ENCODE data around the gene PHIP.

DNA sequence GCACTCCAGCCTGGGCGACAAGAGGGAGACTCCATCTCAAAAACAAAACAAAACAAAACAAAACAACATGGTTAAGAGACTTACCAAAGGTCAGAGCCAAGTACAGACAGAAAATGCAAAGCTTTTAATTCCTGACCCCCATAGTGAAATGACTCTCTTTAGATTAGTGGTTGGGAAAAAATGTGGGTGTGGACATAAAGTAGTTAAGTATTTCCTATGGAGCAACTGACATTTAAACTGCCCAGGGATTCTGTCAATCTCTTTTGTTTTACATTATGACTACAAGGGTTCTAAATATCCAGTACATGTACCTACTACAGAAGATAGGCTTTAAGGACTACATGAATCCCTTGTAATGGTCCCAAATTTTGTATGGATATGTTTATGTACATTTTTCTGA lies 135.6 kb downstream of the PHIP start:
- TF ChIP-seq, protein P1, sequence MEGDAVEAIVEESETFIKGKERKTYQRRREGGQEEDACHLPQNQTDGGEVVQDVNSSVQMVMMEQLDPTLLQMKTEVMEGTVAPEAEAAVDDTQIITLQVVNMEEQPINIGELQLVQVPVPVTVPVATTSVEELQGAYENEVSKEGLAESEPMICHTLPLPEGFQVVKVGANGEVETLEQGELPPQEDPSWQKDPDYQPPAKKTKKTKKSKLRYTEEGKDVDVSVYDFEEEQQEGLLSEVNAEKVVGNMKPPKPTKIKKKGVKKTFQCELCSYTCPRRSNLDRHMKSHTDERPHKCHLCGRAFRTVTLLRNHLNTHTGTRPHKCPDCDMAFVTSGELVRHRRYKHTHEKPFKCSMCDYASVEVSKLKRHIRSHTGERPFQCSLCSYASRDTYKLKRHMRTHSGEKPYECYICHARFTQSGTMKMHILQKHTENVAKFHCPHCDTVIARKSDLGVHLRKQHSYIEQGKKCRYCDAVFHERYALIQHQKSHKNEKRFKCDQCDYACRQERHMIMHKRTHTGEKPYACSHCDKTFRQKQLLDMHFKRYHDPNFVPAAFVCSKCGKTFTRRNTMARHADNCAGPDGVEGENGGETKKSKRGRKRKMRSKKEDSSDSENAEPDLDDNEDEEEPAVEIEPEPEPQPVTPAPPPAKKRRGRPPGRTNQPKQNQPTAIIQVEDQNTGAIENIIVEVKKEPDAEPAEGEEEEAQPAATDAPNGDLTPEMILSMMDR (IDR thresholded peaks at IDR 0.05 in 2 of 3, conservative IDR thresholded peaks at IDR 0.05 in 1 of 3; ENCODE audit: borderline replicate concordance in 1 of 3, insufficient read depth in 1 of 3, low read depth in 2 of 3, low read length in 2 of 3), result no peak
- no peak for TF ChIP-seq ZNF274 (IDR thresholded peaks at IDR 0.05; ENCODE audit: low read depth, low read length)
- no peak for TF ChIP-seq POLR2A (IDR thresholded peaks at IDR 0.05; ENCODE audit: borderline replicate concordance, extremely low read depth, insufficient read depth, insufficient read length)
- no peak for TF ChIP-seq EZH2phosphoT487 (IDR thresholded peaks at IDR 0.05; ENCODE audit: borderline replicate concordance)
- TF ChIP-seq, protein P2, sequence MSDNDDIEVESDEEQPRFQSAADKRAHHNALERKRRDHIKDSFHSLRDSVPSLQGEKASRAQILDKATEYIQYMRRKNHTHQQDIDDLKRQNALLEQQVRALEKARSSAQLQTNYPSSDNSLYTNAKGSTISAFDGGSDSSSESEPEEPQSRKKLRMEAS (IDR thresholded peaks at IDR 0.05), result no peak
- no peak for TF ChIP-seq JUND (IDR thresholded peaks at IDR 0.05)
- TF ChIP-seq POLR2AphosphoS5 (IDR thresholded peaks at IDR 0.05; ENCODE audit: low read depth, low read length), result no peak
- TF ChIP-seq EZH2 (IDR thresholded peaks at IDR 0.05), result no peak
- TF ChIP-seq, protein P3, sequence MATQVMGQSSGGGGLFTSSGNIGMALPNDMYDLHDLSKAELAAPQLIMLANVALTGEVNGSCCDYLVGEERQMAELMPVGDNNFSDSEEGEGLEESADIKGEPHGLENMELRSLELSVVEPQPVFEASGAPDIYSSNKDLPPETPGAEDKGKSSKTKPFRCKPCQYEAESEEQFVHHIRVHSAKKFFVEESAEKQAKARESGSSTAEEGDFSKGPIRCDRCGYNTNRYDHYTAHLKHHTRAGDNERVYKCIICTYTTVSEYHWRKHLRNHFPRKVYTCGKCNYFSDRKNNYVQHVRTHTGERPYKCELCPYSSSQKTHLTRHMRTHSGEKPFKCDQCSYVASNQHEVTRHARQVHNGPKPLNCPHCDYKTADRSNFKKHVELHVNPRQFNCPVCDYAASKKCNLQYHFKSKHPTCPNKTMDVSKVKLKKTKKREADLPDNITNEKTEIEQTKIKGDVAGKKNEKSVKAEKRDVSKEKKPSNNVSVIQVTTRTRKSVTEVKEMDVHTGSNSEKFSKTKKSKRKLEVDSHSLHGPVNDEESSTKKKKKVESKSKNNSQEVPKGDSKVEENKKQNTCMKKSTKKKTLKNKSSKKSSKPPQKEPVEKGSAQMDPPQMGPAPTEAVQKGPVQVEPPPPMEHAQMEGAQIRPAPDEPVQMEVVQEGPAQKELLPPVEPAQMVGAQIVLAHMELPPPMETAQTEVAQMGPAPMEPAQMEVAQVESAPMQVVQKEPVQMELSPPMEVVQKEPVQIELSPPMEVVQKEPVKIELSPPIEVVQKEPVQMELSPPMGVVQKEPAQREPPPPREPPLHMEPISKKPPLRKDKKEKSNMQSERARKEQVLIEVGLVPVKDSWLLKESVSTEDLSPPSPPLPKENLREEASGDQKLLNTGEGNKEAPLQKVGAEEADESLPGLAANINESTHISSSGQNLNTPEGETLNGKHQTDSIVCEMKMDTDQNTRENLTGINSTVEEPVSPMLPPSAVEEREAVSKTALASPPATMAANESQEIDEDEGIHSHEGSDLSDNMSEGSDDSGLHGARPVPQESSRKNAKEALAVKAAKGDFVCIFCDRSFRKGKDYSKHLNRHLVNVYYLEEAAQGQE (IDR thresholded peaks at IDR 0.05; ENCODE audit: low read depth), result no peak

Measured in HCT116 (cell line).